SK-N-SH treated with all-trans-retinoic acid at 6 μM for 48 hours (cell line): ENCODE results near the gene EHD1.

Source experiments
- ARNTL ChIP-seq: fragments of 450-650 bp; formaldehyde crosslinking; IDR thresholded peaks from 2 replicates; pipeline ENCODE4 v1.5.0; 2020; ENCODE audit warnings: low read depth, mild to moderate bottlenecking, moderate library complexity, borderline replicate concordance
- ISL1 ChIP-seq: fragments of 250-450 bp; sonication (Bioruptor Pico); IDR thresholded peaks from 2 replicates; pipeline ENCODE4 v2.1.2; 2022; ENCODE audit warnings: mild to moderate bottlenecking, moderate library complexity
- OSR1 ChIP-seq: fragments of 250-450 bp; sonication (Bioruptor Pico); IDR thresholded peaks from 2 replicates; pipeline ENCODE4 v1.8.0; 2022; ENCODE audit warnings: moderate library complexity, mild to moderate bottlenecking, inconsistent platforms
- PPARA ChIP-seq: fragments of 250-450 bp; sonication (Bioruptor Pico); IDR thresholded peaks from 2 replicates; pipeline ENCODE4 v1.5.0; 2020; ENCODE audit warnings: mild to moderate bottlenecking, borderline replicate concordance
- RARB ChIP-seq: fragments of 250-450 bp; sonication (Bioruptor Pico); IDR thresholded peaks from 2 replicates; pipeline ENCODE4 v1.8.0; 2021; ENCODE audit warnings: mild to moderate bottlenecking, moderate library complexity
- SNAI2 ChIP-seq: fragments of 250-450 bp; sonication (Bioruptor Pico); IDR thresholded peaks from 2 replicates; pipeline ENCODE4 v1.5.0; 2020; ENCODE audit warnings: mild to moderate bottlenecking, moderate library complexity
- TOX ChIP-seq: fragments of 250-450 bp; sonication (Bioruptor Pico); IDR thresholded peaks from 2 replicates; pipeline ENCODE4 v1.8.0; 2021; ENCODE audit warnings: mild to moderate bottlenecking, moderate library complexity, borderline replicate concordance
- ZFP3 ChIP-seq: fragments of 250-450 bp; sonication (Bioruptor Pico); IDR thresholded peaks from 2 replicates; pipeline ENCODE4 v1.5.0; 2020; ENCODE audit warnings: mild to moderate bottlenecking, moderate library complexity
- ZNF8 ChIP-seq: fragments of 450-650 bp; formaldehyde crosslinking; IDR thresholded peaks from 2 replicates; pipeline ENCODE4 v1.5.0; 2020; ENCODE audit warnings: mild to moderate bottlenecking, moderate library complexity
- TF ChIP-seq, protein P1 (sequence below): fragments of 250-450 bp; sonication (Bioruptor Pico); IDR thresholded peaks from 2 replicates; pipeline ENCODE4 v1.8.0; 2020; ENCODE audit warnings: mild to moderate bottlenecking, moderate library complexity, borderline replicate concordance
- TF ChIP-seq, protein P2 (sequence below): fragments of 250-450 bp; sonication (Bioruptor Pico); IDR thresholded peaks from 2 replicates; pipeline ENCODE4 v1.5.1; 2021; ENCODE audit warnings: mild to moderate bottlenecking, moderate library complexity
- TF ChIP-seq, protein P3 (sequence below): fragments of 250-450 bp; sonication (Bioruptor Pico); IDR thresholded peaks from 2 replicates; pipeline ENCODE4 v1.5.0; 2020; ENCODE audit warnings: mild to moderate bottlenecking, moderate library complexity
- TF ChIP-seq, protein P4 (sequence below): fragments of 250-450 bp; sonication (Bioruptor Pico); IDR thresholded peaks from 2 replicates; pipeline ENCODE4 v1.5.1; 2020; ENCODE audit warnings: low read depth, mild to moderate bottlenecking, moderate library complexity

DNA sequence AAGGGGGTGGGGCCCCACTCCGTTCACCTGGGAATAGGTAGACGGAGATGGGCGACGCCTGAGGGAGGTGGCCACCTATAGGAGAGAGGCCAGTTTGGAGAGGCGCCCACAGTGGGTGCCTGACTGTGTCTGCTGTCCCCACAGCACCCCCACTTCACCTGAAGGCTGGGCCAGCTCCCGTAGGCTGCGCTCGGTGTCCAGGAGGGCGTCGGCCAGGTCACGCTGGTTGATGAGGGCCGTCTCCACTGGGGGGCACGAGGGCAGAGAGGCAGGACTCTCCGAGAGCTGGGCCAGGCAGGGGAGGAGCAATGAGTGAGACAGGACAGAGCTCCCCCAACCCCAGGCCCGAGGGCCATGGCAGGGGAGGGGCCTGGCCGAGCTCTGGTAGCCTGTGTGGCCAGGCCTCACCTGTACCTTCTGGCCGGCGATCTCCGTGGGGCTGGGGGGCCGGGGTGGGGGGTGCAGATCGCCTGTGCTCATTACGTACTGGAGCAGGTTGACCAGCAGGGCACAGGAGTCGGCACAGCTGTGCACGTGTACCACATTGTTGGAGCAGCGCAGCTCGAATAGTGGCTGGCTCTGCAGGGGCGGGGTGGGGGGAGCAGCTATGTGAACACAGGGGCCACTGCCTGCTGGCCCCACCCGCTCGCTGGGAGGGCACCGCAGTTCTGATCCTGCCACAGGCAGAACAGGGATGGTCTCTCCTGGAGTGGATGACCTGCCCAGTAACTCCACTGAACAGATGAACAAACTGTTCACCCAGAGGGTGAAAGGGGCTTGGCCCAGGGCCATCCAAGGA is 23.9 kb upstream of the EHD1 start:
- TF ChIP-seq, protein P1, sequence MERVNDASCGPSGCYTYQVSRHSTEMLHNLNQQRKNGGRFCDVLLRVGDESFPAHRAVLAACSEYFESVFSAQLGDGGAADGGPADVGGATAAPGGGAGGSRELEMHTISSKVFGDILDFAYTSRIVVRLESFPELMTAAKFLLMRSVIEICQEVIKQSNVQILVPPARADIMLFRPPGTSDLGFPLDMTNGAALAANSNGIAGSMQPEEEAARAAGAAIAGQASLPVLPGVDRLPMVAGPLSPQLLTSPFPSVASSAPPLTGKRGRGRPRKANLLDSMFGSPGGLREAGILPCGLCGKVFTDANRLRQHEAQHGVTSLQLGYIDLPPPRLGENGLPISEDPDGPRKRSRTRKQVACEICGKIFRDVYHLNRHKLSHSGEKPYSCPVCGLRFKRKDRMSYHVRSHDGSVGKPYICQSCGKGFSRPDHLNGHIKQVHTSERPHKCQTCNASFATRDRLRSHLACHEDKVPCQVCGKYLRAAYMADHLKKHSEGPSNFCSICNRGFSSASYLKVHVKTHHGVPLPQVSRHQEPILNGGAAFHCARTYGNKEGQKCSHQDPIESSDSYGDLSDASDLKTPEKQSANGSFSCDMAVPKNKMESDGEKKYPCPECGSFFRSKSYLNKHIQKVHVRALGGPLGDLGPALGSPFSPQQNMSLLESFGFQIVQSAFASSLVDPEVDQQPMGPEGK (CRISPR knock-in tag) = no peak
- TF ChIP-seq ARNTL (CRISPR knock-in tag) = no peak
- no peak for TF ChIP-seq ISL1 (CRISPR knock-in tag)
- TF ChIP-seq, protein P2, sequence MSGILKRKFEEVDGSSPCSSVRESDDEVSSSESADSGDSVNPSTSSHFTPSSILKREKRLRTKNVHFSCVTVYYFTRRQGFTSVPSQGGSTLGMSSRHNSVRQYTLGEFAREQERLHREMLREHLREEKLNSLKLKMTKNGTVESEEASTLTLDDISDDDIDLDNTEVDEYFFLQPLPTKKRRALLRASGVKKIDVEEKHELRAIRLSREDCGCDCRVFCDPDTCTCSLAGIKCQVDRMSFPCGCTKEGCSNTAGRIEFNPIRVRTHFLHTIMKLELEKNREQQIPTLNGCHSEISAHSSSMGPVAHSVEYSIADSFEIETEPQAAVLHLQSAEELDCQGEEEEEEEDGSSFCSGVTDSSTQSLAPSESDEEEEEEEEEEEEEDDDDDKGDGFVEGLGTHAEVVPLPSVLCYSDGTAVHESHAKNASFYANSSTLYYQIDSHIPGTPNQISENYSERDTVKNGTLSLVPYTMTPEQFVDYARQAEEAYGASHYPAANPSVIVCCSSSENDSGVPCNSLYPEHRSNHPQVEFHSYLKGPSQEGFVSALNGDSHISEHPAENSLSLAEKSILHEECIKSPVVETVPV (CRISPR knock-in tag) = no peak
- no peak for TF ChIP-seq OSR1 (CRISPR knock-in tag)
- no peak for TF ChIP-seq RARB (CRISPR knock-in tag)
- no peak for TF ChIP-seq ZFP3 (CRISPR knock-in tag)
- TF ChIP-seq, protein P3, sequence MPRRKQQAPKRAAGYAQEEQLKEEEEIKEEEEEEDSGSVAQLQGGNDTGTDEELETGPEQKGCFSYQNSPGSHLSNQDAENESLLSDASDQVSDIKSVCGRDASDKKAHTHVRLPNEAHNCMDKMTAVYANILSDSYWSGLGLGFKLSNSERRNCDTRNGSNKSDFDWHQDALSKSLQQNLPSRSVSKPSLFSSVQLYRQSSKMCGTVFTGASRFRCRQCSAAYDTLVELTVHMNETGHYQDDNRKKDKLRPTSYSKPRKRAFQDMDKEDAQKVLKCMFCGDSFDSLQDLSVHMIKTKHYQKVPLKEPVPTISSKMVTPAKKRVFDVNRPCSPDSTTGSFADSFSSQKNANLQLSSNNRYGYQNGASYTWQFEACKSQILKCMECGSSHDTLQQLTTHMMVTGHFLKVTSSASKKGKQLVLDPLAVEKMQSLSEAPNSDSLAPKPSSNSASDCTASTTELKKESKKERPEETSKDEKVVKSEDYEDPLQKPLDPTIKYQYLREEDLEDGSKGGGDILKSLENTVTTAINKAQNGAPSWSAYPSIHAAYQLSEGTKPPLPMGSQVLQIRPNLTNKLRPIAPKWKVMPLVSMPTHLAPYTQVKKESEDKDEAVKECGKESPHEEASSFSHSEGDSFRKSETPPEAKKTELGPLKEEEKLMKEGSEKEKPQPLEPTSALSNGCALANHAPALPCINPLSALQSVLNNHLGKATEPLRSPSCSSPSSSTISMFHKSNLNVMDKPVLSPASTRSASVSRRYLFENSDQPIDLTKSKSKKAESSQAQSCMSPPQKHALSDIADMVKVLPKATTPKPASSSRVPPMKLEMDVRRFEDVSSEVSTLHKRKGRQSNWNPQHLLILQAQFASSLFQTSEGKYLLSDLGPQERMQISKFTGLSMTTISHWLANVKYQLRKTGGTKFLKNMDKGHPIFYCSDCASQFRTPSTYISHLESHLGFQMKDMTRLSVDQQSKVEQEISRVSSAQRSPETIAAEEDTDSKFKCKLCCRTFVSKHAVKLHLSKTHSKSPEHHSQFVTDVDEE (CRISPR knock-in tag) = no peak
- TF ChIP-seq SNAI2 = no peak
- no peak for TF ChIP-seq ZNF8 (CRISPR knock-in tag)
- TF ChIP-seq PPARA (CRISPR knock-in tag) = no peak
- TF ChIP-seq TOX (CRISPR knock-in tag) = no peak
- TF ChIP-seq, protein P4, sequence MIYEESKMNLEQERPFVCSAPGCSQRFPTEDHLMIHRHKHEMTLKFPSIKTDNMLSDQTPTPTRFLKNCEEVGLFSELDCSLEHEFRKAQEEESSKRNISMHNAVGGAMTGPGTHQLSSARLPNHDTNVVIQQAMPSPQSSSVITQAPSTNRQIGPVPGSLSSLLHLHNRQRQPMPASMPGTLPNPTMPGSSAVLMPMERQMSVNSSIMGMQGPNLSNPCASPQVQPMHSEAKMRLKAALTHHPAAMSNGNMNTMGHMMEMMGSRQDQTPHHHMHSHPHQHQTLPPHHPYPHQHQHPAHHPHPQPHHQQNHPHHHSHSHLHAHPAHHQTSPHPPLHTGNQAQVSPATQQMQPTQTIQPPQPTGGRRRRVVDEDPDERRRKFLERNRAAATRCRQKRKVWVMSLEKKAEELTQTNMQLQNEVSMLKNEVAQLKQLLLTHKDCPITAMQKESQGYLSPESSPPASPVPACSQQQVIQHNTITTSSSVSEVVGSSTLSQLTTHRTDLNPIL (CRISPR knock-in tag) = no peak
